ENCODE data around the gene FER1L5.

GRCh38 chr2:96662360-96662759 lies 19.8 kb downstream of the FER1L5 start:
- TF ChIP-seq CTCF (IDR thresholded peaks at IDR 0.05) = no peak
- no peak for TF ChIP-seq EZH2 (IDR thresholded peaks at IDR 0.05; ENCODE audit: borderline replicate concordance, insufficient read depth, low read depth, low read length, poor library complexity, severe bottlenecking)
